Measurements from ENCODE around the gene FICD.

DNA sequence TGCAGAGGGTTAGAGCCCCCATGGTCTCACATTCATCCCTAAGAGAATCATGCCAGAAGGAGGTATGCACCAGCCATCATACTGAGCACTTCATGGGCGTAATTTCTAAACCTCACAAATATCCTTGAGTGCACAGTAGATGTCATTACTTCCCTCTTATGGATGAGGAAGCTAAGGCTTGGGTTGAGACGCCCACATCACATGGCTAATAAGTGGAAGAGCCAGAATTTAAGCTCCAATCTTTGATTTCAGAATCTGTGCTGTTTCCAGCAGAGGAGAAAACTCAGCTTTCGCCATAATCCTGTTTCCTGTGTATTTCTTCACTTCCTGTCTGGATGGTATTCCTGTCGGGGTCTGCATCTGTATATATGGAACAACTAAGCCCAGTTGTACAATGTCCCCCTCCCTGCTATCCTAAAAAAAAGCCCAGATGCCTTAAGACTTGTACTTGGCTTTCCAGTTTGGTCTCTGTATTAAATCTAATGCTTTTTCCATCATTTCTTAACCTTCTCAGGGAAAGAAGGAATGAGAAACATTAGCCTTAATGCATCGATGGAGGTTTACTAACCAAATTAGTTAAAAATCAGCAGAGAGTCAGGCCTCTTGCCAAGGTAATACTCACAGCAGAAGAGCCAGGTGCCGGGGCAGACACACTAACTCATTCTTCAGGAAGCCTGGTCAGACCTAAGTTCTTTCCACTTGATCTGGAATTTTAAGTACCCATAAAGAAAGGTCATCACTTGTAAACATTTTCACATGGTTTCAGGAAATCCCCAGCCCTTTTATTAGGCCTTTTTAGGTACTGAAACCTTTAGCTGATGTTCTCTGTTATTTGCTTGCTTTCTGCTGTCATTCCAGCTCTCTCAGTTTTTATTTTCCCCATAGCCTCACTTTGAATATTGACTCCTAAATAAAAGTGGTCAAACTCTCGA lies 52.6 kb downstream of the FICD start:
- TF ChIP-seq EZH2 (IDR thresholded peaks at IDR 0.05) = no peak
- TF ChIP-seq, protein P1, sequence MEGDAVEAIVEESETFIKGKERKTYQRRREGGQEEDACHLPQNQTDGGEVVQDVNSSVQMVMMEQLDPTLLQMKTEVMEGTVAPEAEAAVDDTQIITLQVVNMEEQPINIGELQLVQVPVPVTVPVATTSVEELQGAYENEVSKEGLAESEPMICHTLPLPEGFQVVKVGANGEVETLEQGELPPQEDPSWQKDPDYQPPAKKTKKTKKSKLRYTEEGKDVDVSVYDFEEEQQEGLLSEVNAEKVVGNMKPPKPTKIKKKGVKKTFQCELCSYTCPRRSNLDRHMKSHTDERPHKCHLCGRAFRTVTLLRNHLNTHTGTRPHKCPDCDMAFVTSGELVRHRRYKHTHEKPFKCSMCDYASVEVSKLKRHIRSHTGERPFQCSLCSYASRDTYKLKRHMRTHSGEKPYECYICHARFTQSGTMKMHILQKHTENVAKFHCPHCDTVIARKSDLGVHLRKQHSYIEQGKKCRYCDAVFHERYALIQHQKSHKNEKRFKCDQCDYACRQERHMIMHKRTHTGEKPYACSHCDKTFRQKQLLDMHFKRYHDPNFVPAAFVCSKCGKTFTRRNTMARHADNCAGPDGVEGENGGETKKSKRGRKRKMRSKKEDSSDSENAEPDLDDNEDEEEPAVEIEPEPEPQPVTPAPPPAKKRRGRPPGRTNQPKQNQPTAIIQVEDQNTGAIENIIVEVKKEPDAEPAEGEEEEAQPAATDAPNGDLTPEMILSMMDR (IDR thresholded peaks at IDR 0.05) = no peak
